OCI-LY3 (cell line): ENCODE data around the gene SLC30A4.

Experiments
- EZH2phosphoT487 ChIP-seq: fragments of 200-600 bp; shearing (Covaris generic); IDR thresholded peaks from 2 replicates; pipeline ENCODE4 v1.6.1; 2018; ENCODE audit warnings: antibody characterized with exemption, mixed run types, low read depth
- TF ChIP-seq, protein P1 (sequence below): fragments of 200-600, 300-600 bp; sonication (generic); IDR thresholded peaks from 2 replicates; pipeline ENCODE4 v1.5.1; 2014; ENCODE audit warnings: antibody characterized with exemption, low read length, low read depth

GRCh38 chr15:45486317-45486716 is 36.2 kb downstream of the SLC30A4 start:
- TF ChIP-seq EZH2phosphoT487: no peak
- TF ChIP-seq, protein P1, sequence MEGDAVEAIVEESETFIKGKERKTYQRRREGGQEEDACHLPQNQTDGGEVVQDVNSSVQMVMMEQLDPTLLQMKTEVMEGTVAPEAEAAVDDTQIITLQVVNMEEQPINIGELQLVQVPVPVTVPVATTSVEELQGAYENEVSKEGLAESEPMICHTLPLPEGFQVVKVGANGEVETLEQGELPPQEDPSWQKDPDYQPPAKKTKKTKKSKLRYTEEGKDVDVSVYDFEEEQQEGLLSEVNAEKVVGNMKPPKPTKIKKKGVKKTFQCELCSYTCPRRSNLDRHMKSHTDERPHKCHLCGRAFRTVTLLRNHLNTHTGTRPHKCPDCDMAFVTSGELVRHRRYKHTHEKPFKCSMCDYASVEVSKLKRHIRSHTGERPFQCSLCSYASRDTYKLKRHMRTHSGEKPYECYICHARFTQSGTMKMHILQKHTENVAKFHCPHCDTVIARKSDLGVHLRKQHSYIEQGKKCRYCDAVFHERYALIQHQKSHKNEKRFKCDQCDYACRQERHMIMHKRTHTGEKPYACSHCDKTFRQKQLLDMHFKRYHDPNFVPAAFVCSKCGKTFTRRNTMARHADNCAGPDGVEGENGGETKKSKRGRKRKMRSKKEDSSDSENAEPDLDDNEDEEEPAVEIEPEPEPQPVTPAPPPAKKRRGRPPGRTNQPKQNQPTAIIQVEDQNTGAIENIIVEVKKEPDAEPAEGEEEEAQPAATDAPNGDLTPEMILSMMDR: no peak
